HG03354 (cell line): Measurements from ENCODE around the gene DRD5.

Experiments
- ATAC-seq: cut with Tn5 transposase; IDR thresholded peaks from one replicate; pipeline ENCODE4 v1.9.1; 2021; ENCODE audit warnings: mild to moderate bottlenecking; ENCODE audit not compliant: unreplicated experiment, poor library complexity, severe bottlenecking

DRD5 gene

DNA sequence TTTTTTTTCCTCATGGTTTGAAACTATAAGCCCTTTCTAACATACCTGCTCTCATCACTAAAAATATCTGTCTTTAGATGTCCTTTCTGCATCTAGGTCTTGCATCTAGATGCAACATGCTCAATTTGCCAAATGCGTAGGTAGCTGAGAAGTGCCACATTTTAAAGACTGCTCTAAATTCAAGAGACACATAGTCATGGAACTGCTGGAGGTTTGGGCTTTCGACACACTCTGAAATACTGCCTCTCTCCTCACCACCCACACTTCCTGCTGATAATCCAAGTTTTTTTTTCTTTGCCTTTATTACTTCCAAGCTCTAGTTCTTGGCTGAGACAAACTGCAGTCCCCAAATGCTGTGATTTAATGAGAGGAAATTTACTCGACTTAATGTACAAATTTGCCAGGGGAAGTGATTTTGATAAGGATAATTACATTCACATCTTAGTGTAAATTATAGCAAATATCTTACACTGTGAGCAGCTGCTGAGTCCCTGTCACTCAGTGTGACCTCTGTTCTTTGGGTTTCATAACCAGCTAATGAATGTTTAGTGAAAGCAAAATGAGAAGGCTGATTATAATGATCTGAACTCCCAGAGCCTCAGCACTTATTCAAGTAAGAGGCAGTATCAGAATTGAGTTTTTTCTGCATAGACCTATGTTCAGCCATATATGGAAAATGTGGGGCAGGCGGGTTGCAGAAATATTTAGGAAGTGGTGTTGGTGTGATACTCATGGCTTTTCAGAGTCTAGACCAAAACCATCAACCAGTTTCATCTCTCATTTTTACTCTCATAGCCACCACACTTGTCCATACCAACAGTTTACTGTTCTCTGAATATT lies 31.3 kb downstream of the DRD5 start:
- ATAC-seq: peak; percentile 81

DNA sequence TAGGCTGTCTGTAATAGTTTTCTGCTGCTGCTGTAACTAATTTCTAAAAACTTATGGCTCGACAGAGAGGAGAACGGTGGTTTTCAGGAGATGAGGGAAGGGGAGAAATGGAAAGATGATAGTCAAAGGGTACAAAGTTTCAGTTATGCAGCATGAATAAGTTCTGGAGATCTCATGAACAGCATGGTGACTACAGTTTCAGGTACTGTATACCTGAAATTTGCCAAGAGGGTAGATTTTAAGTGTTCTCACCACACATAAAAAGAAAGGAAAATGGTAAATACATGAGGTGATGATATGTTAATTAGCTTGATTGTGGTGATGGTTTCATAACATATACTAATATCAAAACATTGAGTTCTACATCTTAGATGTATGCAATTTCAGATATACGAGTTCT lies 34.9 kb downstream of the DRD5 start:
- ATAC-seq: no peak

DNA sequence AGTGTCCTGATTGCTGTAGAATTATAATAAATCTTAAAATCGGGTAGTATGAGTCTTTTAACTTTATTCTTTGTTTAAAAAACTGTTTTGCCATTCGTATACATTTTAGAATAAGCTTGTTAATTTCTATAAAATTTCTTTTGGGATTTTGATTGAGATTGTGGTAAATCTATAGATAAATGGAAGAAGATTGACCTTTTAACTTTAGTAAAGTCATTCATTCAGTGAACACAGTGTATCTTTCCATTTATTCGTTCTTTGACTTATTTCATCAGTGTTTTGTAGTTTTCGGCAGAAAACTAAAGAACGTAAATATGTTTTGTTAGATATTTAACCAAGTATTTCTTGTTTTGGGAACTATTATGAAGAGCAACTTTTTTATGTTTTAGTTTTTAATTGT lies 38.9 kb downstream of the DRD5 start:
- no peak for ATAC-seq

DNA sequence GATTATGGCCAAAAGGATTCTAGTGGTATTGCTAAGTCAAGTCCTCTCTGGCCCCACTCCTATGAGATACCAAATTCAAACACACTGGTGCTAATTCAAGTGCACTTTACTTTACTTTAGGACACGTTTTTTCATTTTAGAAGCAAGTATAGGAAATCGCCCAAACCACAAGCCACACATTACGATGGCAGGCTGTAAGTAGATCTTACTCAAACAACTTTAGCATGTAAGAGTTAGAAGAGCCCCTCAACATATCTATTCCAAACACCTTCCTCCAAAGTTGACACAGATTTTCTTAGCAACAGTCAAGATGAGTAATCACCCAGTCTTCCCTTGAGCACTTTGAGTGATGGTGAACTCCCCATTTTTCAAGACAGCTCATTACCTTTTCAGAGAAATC lies 43.6 kb downstream of the DRD5 start:
- no peak for ATAC-seq

DNA sequence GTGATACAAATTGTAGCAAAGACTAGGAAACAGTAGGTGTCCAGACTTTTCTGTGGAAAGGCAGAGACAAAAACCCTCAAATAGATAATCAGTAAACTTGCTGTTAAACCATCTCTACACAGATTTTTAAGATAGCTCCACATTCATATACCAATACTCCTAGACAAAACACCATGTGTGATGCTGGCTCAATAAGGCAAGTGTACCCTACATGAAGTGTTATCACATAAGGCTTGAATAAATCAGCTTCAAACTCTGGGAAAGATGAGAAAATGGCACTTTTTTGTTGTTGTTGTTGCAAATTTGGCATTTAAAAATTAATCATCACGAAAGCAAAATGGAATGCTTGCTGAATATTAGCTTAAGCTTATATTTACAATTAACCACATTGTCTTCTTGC lies 45.1 kb downstream of the DRD5 start:
- ATAC-seq: no peak

DNA sequence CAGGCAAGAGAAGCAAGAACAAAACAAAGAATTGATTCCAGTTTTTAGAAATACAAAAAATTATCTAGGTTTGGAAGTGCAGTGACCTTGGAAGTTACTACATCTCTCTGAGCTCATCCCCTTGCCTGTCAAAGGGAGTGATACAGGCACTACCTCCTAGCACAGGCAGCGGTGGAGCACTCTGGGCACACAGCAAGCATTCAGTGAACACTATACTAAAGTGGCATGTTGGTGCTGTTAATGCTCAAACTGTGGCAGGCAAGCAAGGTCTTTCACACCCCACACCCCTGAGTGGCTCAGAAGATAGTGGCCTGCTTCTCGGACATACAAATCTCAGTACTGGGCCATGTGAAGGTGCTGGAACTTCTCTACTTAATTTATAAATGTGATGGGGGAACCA lies 51.2 kb downstream of the DRD5 start:
- no peak for ATAC-seq

DNA sequence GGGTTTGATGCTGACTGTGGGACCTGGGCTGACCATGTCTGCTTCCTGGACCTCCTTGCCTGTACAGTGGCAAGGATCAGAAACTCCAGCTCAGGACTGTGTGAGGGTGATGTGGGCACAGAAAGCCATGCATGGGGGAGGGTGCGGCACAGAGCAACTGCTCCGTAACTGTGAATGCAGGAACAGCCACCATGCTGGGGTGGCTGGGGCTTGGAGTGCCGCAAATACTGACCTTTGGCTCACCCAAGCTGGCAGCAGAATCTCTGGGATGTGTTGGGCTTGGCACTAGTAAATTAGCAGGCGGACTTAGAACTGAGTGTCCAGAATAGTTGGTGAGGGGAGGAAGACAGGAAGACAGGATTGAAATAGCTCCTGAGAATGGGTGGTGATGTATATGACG lies 52.0 kb downstream of the DRD5 start:
- no peak for ATAC-seq
